Heart left ventricle (tissue), 16 donors: ENCODE data around the gene KLF9. TPM values are rescaled to one million over a fixed set of nuclear protein-coding genes. Genes with fewer than 3 reads are reported as not detected.

Experiments
- ATAC-seq, 4 donors: fragments of 200-7000 bp; cut with Tn5 transposase; one replicate each; pipeline ENCODE4 v1.9.1; 2020 to 2022; ENCODE audit warnings: moderate library complexity in 4 of 4, mild to moderate bottlenecking in 3 of 4, moderate number of reproducible peaks in 1 of 4
- DNase-seq, 5 donors: peaks; one replicate each; pipeline ENCODE4 v3.0.0-alpha.2; 2020
- H3K27ac ChIP-seq, 12 donors: fragments of 200-600 bp; sonication (generic) in 4 of 12; one replicate each; pipeline versions ENCODE4 v1.5.0 to v1.8.0; 2016 to 2022; ENCODE audit warnings: mild to moderate bottlenecking in 2 of 12
- H3K27me3 ChIP-seq, 9 donors: fragments of 200-600 bp; sonication (generic) in 2 of 9; one replicate each; pipeline versions ENCODE4 v1.5.1 to v1.8.0; 2016 to 2022; ENCODE audit warnings: mild to moderate bottlenecking in 3 of 9
- H3K36me3 ChIP-seq, 9 donors: fragments of 200-600 bp; sonication (generic) in 2 of 9; one replicate each; pipeline versions ENCODE4 v1.5.0 to v1.8.0; 2018 to 2022; ENCODE audit warnings: mild to moderate bottlenecking in 2 of 9
- H3K4me1 ChIP-seq, 12 donors: fragments of 200-600 bp; sonication (generic) in 4 of 12; one replicate each; pipeline versions ENCODE4 v1.5.0 to v1.8.0; 2016 to 2022; ENCODE audit warnings: mild to moderate bottlenecking in 3 of 12
- H3K4me3 ChIP-seq, 12 donors: fragments of 200-600 bp; sonication (generic) in 4 of 12; one replicate each; pipeline versions ENCODE4 v1.5.0 to v1.8.0; 2017 to 2022; ENCODE audit warnings: mild to moderate bottlenecking in 9 of 12, moderate library complexity in 4 of 12
- H3K9me3 ChIP-seq, 12 donors: fragments of 200-600 bp; sonication (generic) in 4 of 12; one replicate each; pipeline versions ENCODE4 v1.5.0 to v1.8.0; 2016 to 2022; ENCODE audit warnings: mild to moderate bottlenecking in 1 of 12
- CTCF ChIP-seq, 12 donors: fragments of 200-600 bp; sonication (generic) in 4 of 12; IDR thresholded peaks; one replicate each; pipeline versions ENCODE4 v1.5.0 to v1.8.0; 2018 to 2022; ENCODE audit warnings: antibody characterized with exemption in 12 of 12, mild to moderate bottlenecking in 5 of 12
- POLR2A ChIP-seq, 2 donors: fragments of 450-650 bp; IDR thresholded peaks; one replicate each; pipeline ENCODE4 v1.6.1; 2017; ENCODE audit warnings: antibody characterized with exemption in 2 of 2, mild to moderate bottlenecking in 2 of 2, moderate library complexity in 2 of 2
- WGBS, 4 donors: extraction: QIAGEN DNeasy Blood & Tissue Kit in 2 of 4; methylation state at CpG; one replicate each; pipeline versions ENCODE4 v1.1.5 to v1.1.7; 2013 to 2018; 5-methylcytosine and 5-hydroxymethylcytosine counted together
- intact Hi-C, 10 donors: fragments of 100-400 bp; cut with DNase I; formaldehyde crosslinking; loops; one replicate each; pipeline versions ENCODE4 v1.11.1 to v1.14.2; 2022
- polyA plus RNA-seq, 2 donors: library from polyadenylated mRNA; stranded (reverse); fragments of 200-250 nt; gene quantifications; one replicate each; pipeline ENCODE4 v1.2.3, GENCODE V29; 2013
- total RNA-seq, 9 donors: library from RNA; depleted of rRNA in 2 of 9; stranded (reverse); fragments of >200 nt in 2 of 9; fragmentation: NEBNext Ultra II Directional in 3 of 9; extraction: Animal tissue kit (Norgen Biotek cat#: 25700) in 3 of 9; gene quantifications; one replicate each; pipeline versions ENCODE4 v1.1.0 to v1.2.4, GENCODE V29; 2016 to 2023
- donor health status: ischemic (EF 13 %, LVEDD 7.1; RV severe dilation, severe dysfunction).
- donor health status: healthy with polysubstance abuse.
- donor health status: DM: no; HTN: yes; CAD: no.
- donor health status: DM: no; HTN: no; CAD: no.
- donor health status: ischemic (EF 25% LVEDD 6.9; RV normal size, moderate dysfunction).
- donor health status: ischemic (EF 25% LVEDD 5.7; RV mildly dilated, moderate dysfunction).
- donor health status: healthy.
- donor health status: DM: yes; HTN: yes; CAD: no.
- donor health status: ischemic (EF 35%, LVEDD 5.7; RV mildly dilated, moderate dysfunction).
- donor health status: nonischemic (EF 11% LVEDD 7.7; RV severe dilation, severe dysfunction).
- donor health status: DM: yes; HTN: yes; CAD: no.
- donor health status: PGD.
- donor health status: ischemic (EF 29% LVEDD 5.4; RV normal size, mild dysfunction).
- donor health status: nonischemic (EF 23%, LVEDD 6.1; RV moderate dilation, normal function).

Gene KLF9
- total and polyA plus RNA-seq, 11 donors, result 25.8 to 74.8 (median 46.0) TPM

DNA sequence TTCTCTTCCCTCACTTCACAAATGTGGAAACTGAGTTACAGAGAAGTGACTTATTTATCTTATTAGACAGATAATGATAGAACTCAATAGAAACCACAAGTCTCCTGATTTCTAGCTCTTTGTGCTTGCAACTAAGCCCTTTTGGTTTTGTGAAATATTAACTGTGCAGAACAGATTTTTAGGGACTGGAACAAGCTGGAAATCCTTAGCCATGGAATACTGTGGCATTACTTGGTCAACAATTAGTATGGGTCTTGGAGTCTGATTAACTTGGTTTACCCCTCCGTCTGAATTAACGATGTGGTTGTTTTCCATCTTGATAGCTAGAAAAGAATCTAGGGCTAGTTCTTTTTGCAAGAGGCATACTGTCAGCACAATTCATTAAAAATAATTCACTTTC lies 584 bp upstream of the KLF9 start:
- no peak for DNase-seq
- no peak for TF ChIP-seq POLR2A (IDR thresholded peaks at IDR 0.05)
- no peak for TF ChIP-seq CTCF (IDR thresholded peaks at IDR 0.05)
- WGBS, 4 donors, result 47 to 55% (median 53%) methylated on average over 2 of the region's 2 CpGs
- Histone ChIP-seq H3K27ac (peak overlapping the region; percentile 98 to 100 (median 100)), H3K4me3 (peak overlapping the region in 11 of 12 donors; percentile 6 to 94 (median 89)), H3K36me3 (no peaks in the 10 kb centered on the region), H3K27me3 (no peaks in the 10 kb centered on the region), H3K4me1 (peaks cover 10 to 55% (median 44%) of the 10 kb centered on the region in 12 donors), H3K9me3 (no peaks in the 10 kb centered on the region)
- intact Hi-C loops, result loop anchor here in 3 of 10 donors (10.0 kb wide), 2 partner anchors 150 to 1950 kb away; partner anchors contain the start of gene ZFAND5 (in 2 of the 3)
- ATAC-seq, result no peak

GRCh38 chr9:70413464-70413798 lies 1.0 kb downstream of the KLF9 start:
- Histone ChIP-seq H3K27ac (peak overlapping the region; percentile 98 to 100 (median 100)), H3K4me1 (peaks cover 10 to 66% (median 57%) of the 10 kb centered on the region in 12 donors), H3K36me3 (no peaks in the 10 kb centered on the region), H3K9me3 (no peaks in the 10 kb centered on the region), H3K4me3 (peak overlapping the region; percentile 76 to 99 (median 90)), H3K27me3 (no peaks in the 10 kb centered on the region)
- WGBS, 4 donors, result 0 to 1% (median 1%) methylated on average over 18 to 53 of the region's 53 CpGs
- intact Hi-C loops, result loop anchor here in 7 of 10 donors (5.0 to 10.0 kb wide), 5 partner anchors 61 to 1951 kb away; partner anchors contain the start of gene ZFAND5 (in 2 of the 7)
- TF ChIP-seq POLR2A (IDR thresholded peaks at IDR 0.05) (no peak), CTCF (IDR thresholded peaks at IDR 0.05) (no peak)
- peak in 3 of 5 donors; percentile 86 to 89 (median 87) for DNase-seq
- ATAC-seq, result peak in 3 of 4 donors; percentile 1 to 15 (median 10)

- ATAC-seq (peak; percentile 27 to 64 (median 62)), DNase-seq (peak; percentile 92 to 96 (median 94))
- no peaks in the 10 kb centered on the region for H3K9me3 ChIP-seq
- TF ChIP-seq POLR2A (IDR thresholded peaks at IDR 0.05), result no peak
- TF ChIP-seq CTCF (IDR thresholded peaks at IDR 0.05), result no peak
- H3K27ac ChIP-seq, result peak overlapping the region; percentile 98 to 100 (median 100)
- intact Hi-C loops, result loop anchor here in 7 of 10 donors (1.0 to 10.0 kb wide), 7 partner anchors 7 to 1952 kb away; partner anchors contain the start of gene ZFAND5 (in 2 of the 7)
- H3K4me3 ChIP-seq, result peak overlapping the region; percentile 76 to 99 (median 90)
- peaks cover 0 to 4% (median 0%) of the 10 kb centered on the region in 9 donors for H3K36me3 ChIP-seq
- 0 to 1% (median 0%) methylated on average over 15 to 56 of the region's 56 CpGs for WGBS, 4 donors
- peaks cover 9 to 66% (median 57%) of the 10 kb centered on the region in 12 donors for H3K4me1 ChIP-seq
- H3K27me3 ChIP-seq, result no peaks in the 10 kb centered on the region
Measured at GRCh38 chr9:70412832-70413463, 1.5 kb downstream of the KLF9 start.
